ENCODE data around the gene TBC1D3B. TPM values are rescaled to one million over a fixed set of nuclear protein-coding genes. Genes with fewer than 3 reads are reported as not detected.

TBC1D3B gene
- polyA plus RNA-seq, 3 donors from 2014 or later = not detected

DNA sequence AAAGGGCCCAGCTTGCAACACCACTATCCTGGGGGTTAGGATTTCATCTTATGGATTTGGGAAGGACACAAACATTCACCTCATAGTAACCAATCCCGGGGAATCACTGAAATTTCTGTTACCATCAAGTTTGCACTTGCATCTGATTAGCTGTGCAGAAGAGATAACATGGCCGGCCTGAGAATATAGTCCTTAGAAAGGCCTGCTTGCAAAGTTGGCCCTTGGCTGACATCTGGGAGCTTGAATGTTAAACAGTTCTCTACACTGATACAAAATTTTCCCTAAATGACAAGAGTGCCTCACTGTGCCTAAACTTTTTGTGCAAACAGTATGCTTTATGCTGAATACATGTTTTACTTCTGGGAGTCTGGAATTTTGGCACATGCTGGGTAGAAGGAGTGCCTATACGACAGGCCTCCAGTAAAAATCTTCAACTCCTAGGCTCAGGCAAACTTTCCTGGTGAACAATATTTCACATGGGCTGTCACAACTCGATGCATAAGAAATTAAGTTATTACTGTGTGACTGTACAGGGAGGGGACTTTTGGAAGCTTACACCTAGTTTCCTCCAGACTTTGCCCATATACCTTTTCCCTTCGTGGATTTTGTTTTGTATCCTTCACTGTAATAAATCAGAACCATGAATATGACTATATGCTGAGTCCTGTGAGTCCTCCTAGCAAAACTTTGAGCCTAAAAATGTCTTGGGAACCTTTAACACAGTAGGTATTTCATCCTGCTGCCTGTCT is 31.3 kb downstream of the TBC1D3B start:
- DNase-seq = no peak
- peaks cover 0 to 3% (median 0%) of the 10 kb centered on the region in 3 donors for H3K27me3 Mint-ChIP-seq (ENCODE audit: low read depth in 3 of 3)
- peak overlapping the region; percentile 48 to 96 (median 86) for H3K27ac Mint-ChIP-seq
- H3K4me3 Mint-ChIP-seq = peak overlapping the region in 4 of 5 donors; percentile 0 to 96 (median 74)
- peaks cover 9 to 27% (median 18%) of the 10 kb centered on the region in 3 donors for H3K36me3 Mint-ChIP-seq
- H3K9me3 Mint-ChIP-seq = peaks cover 0 to 5% (median 0%) of the 10 kb centered on the region in 6 donors
- H3K4me1 Mint-ChIP-seq = peaks cover 78 to 83% of the 10 kb centered on the region in 2 donors

GRCh38 chr17:36144014-36144413 is 32.4 kb downstream of the TBC1D3B start:
- Mint-ChIP-seq H3K9me3 (peaks cover 0 to 5% (median 0%) of the 10 kb centered on the region in 6 donors), H3K4me3 (peak overlapping the region in 2 of 5 donors; percentile 0 to 31), H3K27ac (peak overlapping the region; percentile 1 to 38 (median 18)), H3K4me1 (peaks cover 71 to 76% of the 10 kb centered on the region in 2 donors), H3K36me3 (peaks cover 9 to 30% (median 18%) of the 10 kb centered on the region in 3 donors), H3K27me3 (ENCODE audit: low read depth in 3 of 3) (peaks cover 0 to 3% (median 0%) of the 10 kb centered on the region in 3 donors)
- DNase-seq = no peak

GRCh38 chr17:36142806-36143205 is 33.6 kb downstream of the TBC1D3B start:
- no peak for DNase-seq
- Mint-ChIP-seq H3K4me3 (peak overlapping the region in 2 of 5 donors; percentile 31 to 35), H3K9me3 (peaks cover 0 to 5% (median 0%) of the 10 kb centered on the region in 6 donors), H3K36me3 (peaks cover 9 to 32% (median 18%) of the 10 kb centered on the region in 3 donors), H3K27ac (peak overlapping the region in 4 of 6 donors; percentile 13 to 38 (median 24)), H3K4me1 (peaks cover 67% of the 10 kb centered on the region in 2 donors), H3K27me3 (ENCODE audit: low read depth in 3 of 3) (no peaks in the 10 kb centered on the region)

DNA sequence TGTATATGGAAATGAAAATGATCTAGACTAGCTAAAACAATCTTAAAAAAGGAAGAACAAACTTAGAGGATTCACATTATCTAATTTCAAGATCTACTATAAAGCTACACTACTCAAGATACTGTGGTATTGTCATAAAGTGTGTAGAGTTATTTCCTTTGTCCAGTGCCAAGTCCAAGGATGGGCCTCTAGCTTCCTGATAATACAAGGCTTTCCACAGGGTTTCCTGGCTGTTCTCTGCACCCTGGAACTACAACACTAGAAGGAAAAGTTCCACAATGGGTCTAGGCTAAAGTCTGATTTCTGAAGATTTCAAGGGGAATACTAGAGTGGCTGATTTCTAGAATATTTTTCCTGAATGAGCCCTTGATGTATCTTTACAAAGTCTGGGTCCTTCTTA is 34.2 kb downstream of the TBC1D3B start:
- Mint-ChIP-seq H3K4me1 (peaks cover 63% of the 10 kb centered on the region in 2 donors), H3K4me3 (peak overlapping the region in 1 of 5 donors; percentile 13), H3K27me3 (ENCODE audit: low read depth in 3 of 3) (no peaks in the 10 kb centered on the region), H3K36me3 (peaks cover 10 to 31% (median 20%) of the 10 kb centered on the region in 3 donors), H3K27ac (peak overlapping the region in 2 of 6 donors; percentile 14 to 64), H3K9me3 (peaks cover 0 to 5% (median 0%) of the 10 kb centered on the region in 6 donors)
- DNase-seq = no peak

GRCh38 chr17:36136439-36136838 is 40.0 kb downstream of the TBC1D3B start:
- peak overlapping the region in 1 of 6 donors; percentile 41 for H3K27ac Mint-ChIP-seq
- no peaks in the 10 kb centered on the region for H3K9me3 Mint-ChIP-seq
- peaks cover 22 to 24% of the 10 kb centered on the region in 2 donors for H3K4me1 Mint-ChIP-seq
- H3K27me3 Mint-ChIP-seq (ENCODE audit: low read depth in 3 of 3) = peaks cover 0 to 3% (median 2%) of the 10 kb centered on the region in 3 donors
- peaks cover 33 to 51% (median 45%) of the 10 kb centered on the region in 3 donors for H3K36me3 Mint-ChIP-seq
- no peak for DNase-seq
- H3K4me3 Mint-ChIP-seq = no peak overlapping the region

DNA sequence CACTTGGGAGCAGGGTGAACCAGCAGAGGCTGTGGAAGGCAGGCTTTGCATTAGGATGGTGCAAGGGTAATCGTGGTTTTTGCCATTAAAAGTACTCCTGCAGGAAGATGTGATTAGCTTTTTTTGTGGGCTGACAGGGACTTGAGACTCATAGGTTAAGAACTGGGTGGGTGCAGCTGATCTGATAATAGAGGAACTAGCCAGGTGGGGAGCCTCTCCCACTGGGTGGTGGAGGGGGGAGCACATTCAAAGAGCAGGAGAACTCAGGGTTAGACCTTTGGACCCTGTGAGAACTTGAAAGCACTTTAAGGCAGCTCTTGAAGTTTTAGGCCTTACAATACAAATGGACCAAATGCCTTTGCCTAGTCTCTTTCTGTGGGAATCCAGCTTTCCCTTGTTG is 40.4 kb downstream of the TBC1D3B start:
- H3K27ac Mint-ChIP-seq = peak overlapping the region in 5 of 6 donors; percentile 13 to 83 (median 41)
- H3K27me3 Mint-ChIP-seq (ENCODE audit: low read depth in 3 of 3) = peaks cover 0 to 3% (median 2%) of the 10 kb centered on the region in 3 donors

DNA sequence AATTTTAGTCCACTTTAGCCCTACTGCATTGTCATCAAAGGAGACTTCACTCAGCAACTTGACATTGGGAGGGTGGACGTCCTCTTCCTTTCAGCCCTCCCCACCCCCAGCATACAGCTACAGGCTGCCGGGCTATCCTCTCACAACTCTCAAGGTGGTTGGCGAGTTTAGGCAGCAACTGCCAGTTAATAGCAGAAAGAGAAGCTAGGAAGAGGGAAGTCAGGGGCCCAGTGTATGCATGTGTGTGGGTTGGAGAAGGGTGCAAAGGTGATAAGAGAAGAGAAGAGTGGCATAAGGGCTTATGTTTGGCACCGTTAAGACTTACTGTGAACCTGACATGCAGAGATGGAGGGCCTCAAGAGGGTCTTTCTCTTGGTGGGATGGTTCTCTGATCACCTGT is 41.0 kb downstream of the TBC1D3B start:
- H3K9me3 Mint-ChIP-seq = no peaks in the 10 kb centered on the region
- H3K27ac Mint-ChIP-seq = peak overlapping the region in 4 of 6 donors; percentile 41 to 86 (median 64)
- peaks cover 29 to 54% (median 46%) of the 10 kb centered on the region in 3 donors for H3K36me3 Mint-ChIP-seq
- H3K27me3 Mint-ChIP-seq (ENCODE audit: low read depth in 3 of 3) = peaks cover 0 to 6% (median 3%) of the 10 kb centered on the region in 3 donors
- H3K4me1 Mint-ChIP-seq = peaks cover 16 to 19% of the 10 kb centered on the region in 2 donors
- peak overlapping the region in 1 of 5 donors; percentile 7 for H3K4me3 Mint-ChIP-seq
- no peak for DNase-seq

More for the DNA sequence above, 40.4 kb downstream of the TBC1D3B start:
- H3K4me3 Mint-ChIP-seq = no peak overlapping the region
- peaks cover 21 to 22% of the 10 kb centered on the region in 2 donors for H3K4me1 Mint-ChIP-seq
- H3K36me3 Mint-ChIP-seq = peaks cover 32 to 54% (median 46%) of the 10 kb centered on the region in 3 donors
- no peaks in the 10 kb centered on the region for H3K9me3 Mint-ChIP-seq
- DNase-seq = no peak

- DNase-seq = no peak
- no peak overlapping the region for H3K4me3 Mint-ChIP-seq
- H3K27me3 Mint-ChIP-seq (ENCODE audit: low read depth in 3 of 3) = peaks cover 0 to 6% (median 3%) of the 10 kb centered on the region in 3 donors
- H3K36me3 Mint-ChIP-seq = peaks cover 34 to 66% (median 57%) of the 10 kb centered on the region in 3 donors
- peak overlapping the region in 1 of 6 donors; percentile 47 for H3K27ac Mint-ChIP-seq
- no peaks in the 10 kb centered on the region for H3K9me3 Mint-ChIP-seq
- peaks cover 30% of the 10 kb centered on the region in 2 donors for H3K4me1 Mint-ChIP-seq
Measured at GRCh38 chr17:36133602-36134236, 42.7 kb downstream of the TBC1D3B start.

DNA sequence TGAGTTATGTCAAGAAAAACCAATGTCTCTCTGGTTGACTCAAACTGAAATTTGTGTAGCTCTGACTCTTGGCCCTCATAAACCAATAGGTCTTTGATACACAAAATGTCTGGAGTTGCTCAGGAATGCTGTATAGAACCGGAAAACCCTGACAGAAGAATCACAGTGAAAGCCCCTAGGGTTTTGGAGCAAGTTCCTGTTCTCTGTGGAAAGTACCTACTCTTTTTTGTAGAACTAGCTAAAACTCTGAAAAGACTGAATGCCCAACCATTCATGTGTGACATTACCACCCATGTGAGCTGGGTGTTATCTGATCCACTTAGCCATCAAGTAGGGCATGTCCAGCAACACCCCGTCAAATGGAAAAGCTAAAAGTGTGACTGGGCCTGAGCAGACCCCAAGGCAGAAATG is 44.0 kb downstream of the TBC1D3B start:
- Mint-ChIP-seq H3K9me3 (no peaks in the 10 kb centered on the region), H3K36me3 (peaks cover 39 to 68% (median 65%) of the 10 kb centered on the region in 3 donors), H3K4me1 (peaks cover 34 to 38% of the 10 kb centered on the region in 2 donors), H3K4me3 (no peak overlapping the region), H3K27ac (peak overlapping the region in 1 of 6 donors; percentile 41), H3K27me3 (ENCODE audit: low read depth in 3 of 3) (peaks cover 0 to 6% (median 3%) of the 10 kb centered on the region in 3 donors)
- DNase-seq = no peak

GRCh38 chr17:36131931-36132330 is 44.5 kb downstream of the TBC1D3B start:
- Mint-ChIP-seq H3K9me3 (no peaks in the 10 kb centered on the region), H3K27me3 (ENCODE audit: low read depth in 3 of 3) (peaks cover 1 to 6% (median 3%) of the 10 kb centered on the region in 3 donors), H3K27ac (peak overlapping the region in 2 of 6 donors; percentile 41 to 47), H3K4me3 (no peak overlapping the region), H3K36me3 (peaks cover 40 to 68% (median 65%) of the 10 kb centered on the region in 3 donors), H3K4me1 (peaks cover 34 to 38% of the 10 kb centered on the region in 2 donors)
- DNase-seq = no peak

DNA sequence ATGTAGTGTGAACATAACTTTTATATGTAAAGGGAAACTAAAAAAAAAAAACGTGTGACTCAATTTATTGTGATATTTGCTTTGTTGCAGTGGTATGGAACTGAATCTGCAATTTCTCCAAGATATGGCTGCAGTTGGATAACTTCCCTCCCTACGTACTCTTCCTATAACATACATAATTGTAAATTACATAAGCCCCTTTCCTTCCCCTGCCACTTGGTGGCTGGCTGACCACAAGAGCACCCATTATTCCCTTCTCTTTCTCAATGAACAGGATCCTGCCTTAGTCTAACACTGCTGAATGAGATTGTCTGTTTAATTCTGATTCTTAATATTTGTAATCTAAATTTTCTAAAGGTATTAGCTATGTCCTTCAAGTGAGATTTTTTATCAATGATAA is 45.0 kb downstream of the TBC1D3B start:
- Mint-ChIP-seq H3K36me3 (peaks cover 42 to 70% (median 68%) of the 10 kb centered on the region in 3 donors), H3K27me3 (ENCODE audit: low read depth in 3 of 3) (peaks cover 1 to 6% (median 3%) of the 10 kb centered on the region in 3 donors), H3K4me3 (peak overlapping the region in 1 of 5 donors; percentile 46), H3K9me3 (peaks cover 0 to 2% (median 0%) of the 10 kb centered on the region in 6 donors), H3K27ac (peak overlapping the region in 3 of 6 donors; percentile 41 to 79 (median 47)), H3K4me1 (peaks cover 37 to 40% of the 10 kb centered on the region in 2 donors)
- DNase-seq = no peak

DNA sequence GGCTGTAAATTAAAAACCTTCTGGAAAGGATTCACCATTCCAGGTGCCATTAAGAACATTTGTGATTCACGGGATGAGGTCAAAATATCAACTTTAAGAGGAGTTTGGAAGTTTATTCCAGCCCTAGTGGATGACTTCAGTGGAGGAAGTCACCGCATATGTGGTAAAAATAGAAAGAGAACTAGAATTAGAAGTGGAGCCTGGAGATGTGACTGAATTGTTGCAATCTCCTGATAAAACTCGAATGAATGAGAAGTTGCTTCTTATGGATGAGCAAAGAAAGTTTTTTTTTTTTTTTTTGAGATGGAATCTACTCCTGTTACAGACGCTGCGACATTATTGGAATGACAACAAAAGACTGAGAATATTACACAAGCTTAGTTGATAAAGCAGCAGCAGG is 46.1 kb downstream of the TBC1D3B start:
- no peak overlapping the region for H3K4me3 Mint-ChIP-seq
- H3K27ac Mint-ChIP-seq = peak overlapping the region in 2 of 6 donors; percentile 6 to 55
- peaks cover 42 to 69% (median 66%) of the 10 kb centered on the region in 3 donors for H3K36me3 Mint-ChIP-seq
- DNase-seq = no peak
- peaks cover 1 to 3% (median 1%) of the 10 kb centered on the region in 3 donors for H3K27me3 Mint-ChIP-seq (ENCODE audit: low read depth in 3 of 3)
- H3K4me1 Mint-ChIP-seq = peaks cover 38 to 40% of the 10 kb centered on the region in 2 donors
- peaks cover 0 to 11% (median 3%) of the 10 kb centered on the region in 6 donors for H3K9me3 Mint-ChIP-seq

GRCh38 chr17:36129616-36130015 is 46.8 kb downstream of the TBC1D3B start:
- peaks cover 38 to 40% of the 10 kb centered on the region in 2 donors for H3K4me1 Mint-ChIP-seq
- H3K27ac Mint-ChIP-seq = peak overlapping the region in 4 of 6 donors; percentile 12 to 57 (median 56)
- H3K36me3 Mint-ChIP-seq = peaks cover 38 to 64% (median 62%) of the 10 kb centered on the region in 3 donors
- peaks cover 1 to 3% (median 1%) of the 10 kb centered on the region in 3 donors for H3K27me3 Mint-ChIP-seq (ENCODE audit: low read depth in 3 of 3)
- no peak overlapping the region for H3K4me3 Mint-ChIP-seq
- H3K9me3 Mint-ChIP-seq = peaks cover 0 to 12% (median 4%) of the 10 kb centered on the region in 6 donors
- no peak for DNase-seq
